Panc1 (cell line): Measurements from ENCODE around the gene SRSF2.

Experiments
- CTCF ChIP-seq: fragments of 450-650 bp; IDR thresholded peaks from 2 replicates; pipeline ENCODE4 v1.5.1; 2017; ENCODE audit warnings: mild to moderate bottlenecking
- POLR2AphosphoS5 ChIP-seq: IDR thresholded peaks from 2 replicates; pipeline ENCODE4 v1.6.1; 2012; ENCODE audit warnings: mild to moderate bottlenecking, low read depth, low read length, moderate library complexity

DNA sequence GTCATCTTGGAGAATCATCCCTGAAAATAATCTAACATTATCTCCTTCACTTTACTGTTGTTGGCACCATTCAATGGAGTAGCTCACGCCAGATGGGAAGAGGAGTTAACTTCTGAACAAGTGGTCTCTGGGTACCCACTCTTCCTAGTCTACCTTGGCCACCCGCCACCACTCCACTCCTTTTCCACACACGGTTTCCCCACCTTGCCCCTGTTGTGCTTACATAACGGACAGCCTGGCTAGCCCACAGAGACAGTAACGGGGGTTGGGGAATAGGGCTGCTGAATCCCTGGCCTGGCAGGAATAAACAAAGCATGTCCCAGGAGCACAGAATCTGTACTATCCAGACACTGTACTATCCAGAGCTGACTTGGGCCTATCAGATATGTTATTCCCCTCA is 22.8 kb downstream of the SRSF2 start:
- no peak for TF ChIP-seq CTCF
- TF ChIP-seq POLR2AphosphoS5: no peak
